Measurements from ENCODE around the gene MAPK4. TPM values are rescaled to one million over a fixed set of nuclear protein-coding genes. Genes with fewer than 3 reads are reported as not detected.
A peak's percentile ranks its signal among the peaks of the same experiment; 100 is the strongest.

The MAPK4 gene
- total RNA-seq, 2 donors from 2014 or later: 2.0 to 3.8 TPM

- H3K4me1 ChIP-seq (ENCODE audit: control insufficient read depth, insufficient read depth, low read length): no peaks in the 10 kb centered on the region
- H3K27me3 ChIP-seq (ENCODE audit: control insufficient read depth, insufficient read depth, low read length, poor library complexity, severe bottlenecking): no peaks in the 10 kb centered on the region
- H3K36me3 Mint-ChIP-seq (ENCODE audit: low read depth): no peaks in the 10 kb centered on the region
- H3K9ac ChIP-seq (ENCODE audit: extremely low read depth, low read length, poor library complexity, severe bottlenecking): no peak overlapping the region
- no peak overlapping the region for H3K27ac ChIP-seq (ENCODE audit: low read depth, low read length)
- no peak for TF ChIP-seq CTCF (conservative IDR thresholded peaks at IDR 0.05)
- peaks cover 17% of the 10 kb centered on the region for H3K27me3 Mint-ChIP-seq (ENCODE audit: insufficient read depth)
- H3K36me3 ChIP-seq (ENCODE audit: control insufficient read depth, insufficient read depth, low read length): no peaks in the 10 kb centered on the region
- no peaks in the 10 kb centered on the region for H3K4me1 Mint-ChIP-seq
- peak; percentile 19 for DNase-seq
- WGBS, 2 experiments (ENCODE audit: insufficient coverage in 1 of 2, insufficient read length in 1 of 2): 83 to 97% methylated on average over 3 of the region's 3 CpGs
- H3K9me3 ChIP-seq (ENCODE audit: control insufficient read depth, low read length): no peaks in the 10 kb centered on the region
- H3K4me3 ChIP-seq (ENCODE audit: low read length): no peak overlapping the region
- H3K4me3 Mint-ChIP-seq: no peak overlapping the region
- no peak overlapping the region for H3K27ac Mint-ChIP-seq
- H3K9me3 Mint-ChIP-seq: no peaks in the 10 kb centered on the region
These were observed 65.1 kb downstream of the MAPK4 start for GRCh38 chr18:50624981-50625380.

- WGBS, 2 experiments (ENCODE audit: insufficient coverage in 1 of 2, insufficient read length in 1 of 2): 95 to 96% methylated on average over 9 to 10 of the region's 10 CpGs
- H3K4me1 ChIP-seq (ENCODE audit: control insufficient read depth, insufficient read depth, low read length): no peaks in the 10 kb centered on the region
- no peak for TF ChIP-seq CTCF (conservative IDR thresholded peaks at IDR 0.05)
These were observed 66.4 kb downstream of the MAPK4 start for GRCh38 chr18:50626317-50626716.

DNA sequence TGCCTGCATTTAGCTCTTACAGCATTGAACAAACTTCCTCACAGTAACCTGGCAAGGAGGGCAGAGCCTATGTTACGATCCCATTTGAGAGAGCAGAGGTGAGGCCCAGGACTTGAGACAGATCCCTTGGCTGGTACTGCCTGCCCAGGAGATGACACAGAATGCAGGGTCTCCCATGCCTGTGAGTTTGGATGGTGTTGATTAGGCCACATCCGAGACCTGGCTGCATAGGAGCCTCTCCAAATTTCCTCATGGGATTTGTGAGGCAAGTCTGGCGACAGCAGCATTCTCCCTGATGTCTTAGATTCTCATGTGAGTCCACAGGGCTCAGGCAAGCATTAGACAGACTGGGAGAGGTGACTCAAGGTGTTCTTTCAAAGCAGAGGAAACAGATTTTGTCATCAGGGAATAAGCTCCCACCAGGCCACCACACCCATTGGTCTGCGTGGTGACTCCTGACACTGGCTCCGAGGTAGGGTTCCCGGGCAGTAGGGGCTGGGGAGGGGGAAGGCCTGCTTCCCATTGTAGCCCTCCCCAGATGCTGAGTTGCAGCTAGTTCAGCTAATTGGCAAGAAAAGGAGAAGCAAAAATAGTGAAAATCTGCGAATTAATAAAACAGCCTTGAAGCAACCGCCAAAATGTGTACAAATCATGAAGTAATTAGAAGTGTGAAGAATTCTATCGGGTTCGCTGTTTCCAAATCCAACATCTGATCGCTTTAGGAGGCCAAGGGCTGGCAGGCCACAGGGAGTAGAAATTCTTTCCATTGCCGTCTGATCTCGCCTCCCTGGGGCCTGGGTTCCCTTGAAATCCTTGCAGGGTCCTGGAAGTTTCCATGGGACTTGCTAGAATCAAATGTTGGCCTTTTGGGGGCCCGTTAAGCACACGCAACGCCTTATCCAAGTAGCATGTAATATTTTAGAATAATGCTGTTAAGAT is 68.0 kb downstream of the MAPK4 start:
- Histone ChIP-seq H3K27ac (ENCODE audit: low read depth, low read length) (no peak overlapping the region), H3K9me3 (ENCODE audit: control insufficient read depth, low read length) (no peaks in the 10 kb centered on the region), H3K9ac (ENCODE audit: extremely low read depth, low read length, poor library complexity, severe bottlenecking) (no peak overlapping the region), H3K36me3 (ENCODE audit: control insufficient read depth, insufficient read depth, low read length) (no peaks in the 10 kb centered on the region), H3K4me3 (ENCODE audit: low read length) (no peak overlapping the region), H3K4me1 (ENCODE audit: control insufficient read depth, insufficient read depth, low read length) (no peaks in the 10 kb centered on the region), H3K27me3 (ENCODE audit: control insufficient read depth, insufficient read depth, low read length, poor library complexity, severe bottlenecking) (peaks cover 2% of the 10 kb centered on the region)
- WGBS, 2 experiments (ENCODE audit: insufficient coverage in 1 of 2, insufficient read length in 1 of 2): 82 to 92% methylated on average over 7 to 16 of the region's 16 CpGs
- Mint-ChIP-seq H3K27me3 (ENCODE audit: insufficient read depth) (peaks cover 16% of the 10 kb centered on the region), H3K4me3 (no peak overlapping the region), H3K9me3 (no peaks in the 10 kb centered on the region), H3K4me1 (peaks cover 13% of the 10 kb centered on the region), H3K36me3 (ENCODE audit: low read depth) (no peaks in the 10 kb centered on the region), H3K27ac (no peak overlapping the region)
- DNase-seq: peak; percentile 33
- TF ChIP-seq CTCF (conservative IDR thresholded peaks at IDR 0.05): no peak

More at GRCh38 chr18:50626317-50626716, 66.4 kb downstream of the MAPK4 start:
- H3K36me3 Mint-ChIP-seq (ENCODE audit: low read depth): no peaks in the 10 kb centered on the region
- Histone ChIP-seq H3K27me3 (ENCODE audit: control insufficient read depth, insufficient read depth, low read length, poor library complexity, severe bottlenecking) (no peaks in the 10 kb centered on the region), H3K9ac (ENCODE audit: extremely low read depth, low read length, poor library complexity, severe bottlenecking) (no peak overlapping the region), H3K36me3 (ENCODE audit: control insufficient read depth, insufficient read depth, low read length) (no peaks in the 10 kb centered on the region), H3K9me3 (ENCODE audit: control insufficient read depth, low read length) (no peaks in the 10 kb centered on the region), H3K27ac (ENCODE audit: low read depth, low read length) (no peak overlapping the region), H3K4me3 (ENCODE audit: low read length) (no peak overlapping the region)
- peaks cover 4% of the 10 kb centered on the region for H3K4me1 Mint-ChIP-seq
- H3K27me3 Mint-ChIP-seq (ENCODE audit: insufficient read depth): peaks cover 17% of the 10 kb centered on the region
- peak; percentile 9 for DNase-seq
- H3K4me3 Mint-ChIP-seq: no peak overlapping the region
- no peak overlapping the region for H3K27ac Mint-ChIP-seq
- no peaks in the 10 kb centered on the region for H3K9me3 Mint-ChIP-seq

Data from endodermal cell (in vitro differentiated cells).